ENCODE measurements around the gene CELSR1. TPM values are rescaled to one million over a fixed set of nuclear protein-coding genes. Genes with fewer than 3 reads are reported as not detected.
"Not testable (repeated sequence)": the region's sequence is repeated elsewhere in the genome, so short reads cannot be mapped to it uniquely, and the experiment has no call there.

The CELSR1 gene
- total RNA-seq, 1 experiment from 2014 or later, result 0.06 TPM

DNA sequence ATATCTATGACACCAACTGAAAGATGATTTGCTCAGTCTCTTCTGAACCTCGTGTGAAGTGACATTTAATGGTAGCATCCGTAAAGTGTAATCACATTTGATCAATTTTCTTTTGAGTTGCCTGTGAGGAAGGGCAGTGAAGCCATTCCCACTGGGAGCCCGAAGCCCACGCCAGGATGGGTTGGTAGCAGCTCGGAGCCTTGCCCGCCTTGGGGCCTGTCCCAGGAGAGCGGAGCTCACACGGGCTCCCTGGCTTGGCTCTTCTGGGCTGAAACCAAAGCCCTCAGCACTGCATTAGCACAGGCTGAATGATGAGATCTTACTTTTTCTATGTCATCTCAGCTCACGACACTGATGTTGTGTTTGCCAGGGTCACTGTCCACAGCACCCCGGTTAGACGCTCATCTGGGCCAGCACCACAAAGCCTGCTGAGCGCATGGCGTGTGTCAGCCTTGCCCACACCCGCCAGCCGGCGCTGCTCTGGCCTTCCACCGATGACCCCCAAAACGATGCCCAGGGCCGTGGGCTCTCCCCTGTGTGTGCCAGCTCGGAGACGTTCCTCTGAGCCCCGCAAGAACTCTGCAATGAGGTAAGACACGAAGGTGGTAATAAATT is 211.2 kb downstream of the CELSR1 start:
- DNase-seq (ENCODE audit: low read depth), result no peak

GRCh38 chr22:46323162-46323561 is 214.3 kb downstream of the CELSR1 start:
- no peak for DNase-seq (ENCODE audit: low read depth)

GRCh38 chr22:46322711-46323110 is 214.7 kb downstream of the CELSR1 start:
- DNase-seq (ENCODE audit: low read depth), result no peak

- no peak for DNase-seq (ENCODE audit: low read depth)
Observed at GRCh38 chr22:46320716-46321386, 216.6 kb downstream of the CELSR1 start.

DNA sequence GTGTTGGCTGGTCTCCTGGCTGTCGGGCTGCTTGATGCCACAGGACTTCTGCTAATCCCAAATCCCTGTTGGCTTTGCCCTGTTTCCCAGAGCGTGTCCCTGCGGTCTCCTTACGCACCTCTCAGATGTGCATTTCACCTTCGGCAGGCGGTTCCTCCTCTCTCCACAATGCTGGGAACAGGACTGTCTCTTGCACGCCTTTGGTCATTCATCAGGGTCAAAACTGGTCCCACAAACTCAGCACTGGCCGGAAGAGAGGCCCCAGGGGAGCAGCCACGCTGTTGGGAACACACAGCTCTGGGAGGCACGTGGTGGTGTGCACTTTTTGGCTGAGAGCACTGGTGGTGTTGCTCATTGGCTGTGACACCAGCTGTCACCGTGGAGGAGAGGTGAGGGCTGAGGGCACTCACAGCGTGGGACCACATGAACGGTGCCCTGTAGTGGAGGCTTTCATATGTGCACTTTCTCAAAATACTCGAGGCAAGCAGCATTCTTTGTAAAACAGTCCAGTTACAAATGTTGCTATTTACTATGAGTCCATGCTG is 217.2 kb downstream of the CELSR1 start:
- no peak for DNase-seq (ENCODE audit: low read depth)

- DNase-seq (ENCODE audit: low read depth), result no peak
Observed at GRCh38 chr22:46319319-46319718, 218.1 kb downstream of the CELSR1 start.

GRCh38 chr22:46318576-46318975 is 218.8 kb downstream of the CELSR1 start:
- no peak for DNase-seq (ENCODE audit: low read depth)

GRCh38 chr22:46317646-46318045 is 219.8 kb downstream of the CELSR1 start:
- no peak for DNase-seq (ENCODE audit: low read depth)

- no peak for DNase-seq (ENCODE audit: low read depth)
Observed at GRCh38 chr22:46315976-46316375, 221.4 kb downstream of the CELSR1 start.

DNA sequence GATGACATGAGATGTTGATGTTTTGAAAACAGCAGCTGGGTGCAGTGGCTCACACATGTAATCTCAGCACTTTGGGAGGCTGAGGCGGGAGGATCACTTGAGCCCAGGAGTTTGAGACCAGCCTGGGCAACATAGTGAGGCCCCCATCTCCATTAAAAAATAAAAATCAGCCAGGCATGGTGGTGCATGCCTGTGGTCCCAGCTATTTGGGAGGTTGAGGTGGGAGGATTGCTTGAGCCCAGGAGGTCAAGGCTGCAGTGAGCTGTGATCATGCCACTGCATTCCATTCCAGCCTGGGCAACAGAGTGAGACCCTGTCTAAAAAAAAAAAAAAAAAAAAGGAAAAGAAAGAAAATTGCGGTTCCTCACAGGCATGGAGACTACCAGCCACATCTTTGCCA is 224.6 kb downstream of the CELSR1 start:
- not testable (repeated sequence) for DNase-seq (ENCODE audit: low read depth)

GRCh38 chr22:46312056-46312455 is 225.4 kb downstream of the CELSR1 start:
- DNase-seq (ENCODE audit: low read depth), result no peak

Other genes with a start within 250 kb of the CELSR1 start
- gene GTSE1, start 240.8 kb downstream of the CELSR1 start, total RNA-seq (2014; rRNA removed), result 27.6 and 31.9 TPM in 2 replicates
- 53.6 and 59.0 TPM in 2 replicates for gene TRMU, start 201.9 kb downstream of the CELSR1 start, total RNA-seq (2014; rRNA removed)
- gene GRAMD4, start 82.8 kb upstream of the CELSR1 start, total RNA-seq (2014; rRNA removed), result 5.8 and 6.2 TPM in 2 replicates
- 70.0 and 82.8 TPM in 2 replicates for gene CERK, start 200.6 kb upstream of the CELSR1 start, total RNA-seq (2014; rRNA removed)
- 13.1 and 14.0 TPM in 2 replicates for gene TBC1D22A, start 225.0 kb upstream of the CELSR1 start, total RNA-seq (2014; rRNA removed)

Measured in LHCN-M2 (cell line).